Neural progenitor cell (in vitro differentiated cells): ENCODE measurements around the gene DAW1.

ENCODE experiments used
- EZH2 ChIP-seq: fragments of 200-600 bp; sonication (generic); IDR thresholded peaks from 2 replicates; pipeline ENCODE4 v1.6.1; 2017; ENCODE audit warnings: antibody characterized with exemption, mild to moderate bottlenecking, moderate library complexity
- EZH2phosphoT487 ChIP-seq: fragments of 200-600 bp; sonication (generic); IDR thresholded peaks from 2 replicates; pipeline ENCODE4 v1.6.1; 2017; ENCODE audit warnings: antibody characterized with exemption
- TF ChIP-seq, protein P1 (sequence below): fragments of 200-600 bp; sonication (generic); IDR thresholded peaks from 2 replicates; pipeline ENCODE4 v1.5.1; 2017; ENCODE audit warnings: antibody characterized with exemption, mild to moderate bottlenecking

DNA sequence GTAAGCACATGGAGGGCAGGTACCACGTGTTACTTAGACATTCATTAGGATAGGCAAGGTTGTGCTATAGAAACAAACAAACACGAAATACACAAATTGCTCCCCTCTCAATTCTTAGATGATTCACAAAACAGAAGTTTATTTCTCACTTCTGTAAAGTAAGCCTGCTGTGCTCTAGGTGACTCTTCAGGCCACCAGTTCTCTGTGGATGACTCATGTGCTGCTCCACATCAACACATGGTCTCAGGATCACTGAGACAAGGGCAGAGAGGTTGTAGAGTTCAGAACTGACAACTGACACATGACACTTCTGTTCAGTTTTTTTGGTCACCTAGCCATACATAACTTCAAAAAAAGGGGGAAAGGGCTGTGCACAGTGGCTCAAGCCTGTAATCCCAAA lies 70.6 kb downstream of the DAW1 start:
- TF ChIP-seq, protein P1, sequence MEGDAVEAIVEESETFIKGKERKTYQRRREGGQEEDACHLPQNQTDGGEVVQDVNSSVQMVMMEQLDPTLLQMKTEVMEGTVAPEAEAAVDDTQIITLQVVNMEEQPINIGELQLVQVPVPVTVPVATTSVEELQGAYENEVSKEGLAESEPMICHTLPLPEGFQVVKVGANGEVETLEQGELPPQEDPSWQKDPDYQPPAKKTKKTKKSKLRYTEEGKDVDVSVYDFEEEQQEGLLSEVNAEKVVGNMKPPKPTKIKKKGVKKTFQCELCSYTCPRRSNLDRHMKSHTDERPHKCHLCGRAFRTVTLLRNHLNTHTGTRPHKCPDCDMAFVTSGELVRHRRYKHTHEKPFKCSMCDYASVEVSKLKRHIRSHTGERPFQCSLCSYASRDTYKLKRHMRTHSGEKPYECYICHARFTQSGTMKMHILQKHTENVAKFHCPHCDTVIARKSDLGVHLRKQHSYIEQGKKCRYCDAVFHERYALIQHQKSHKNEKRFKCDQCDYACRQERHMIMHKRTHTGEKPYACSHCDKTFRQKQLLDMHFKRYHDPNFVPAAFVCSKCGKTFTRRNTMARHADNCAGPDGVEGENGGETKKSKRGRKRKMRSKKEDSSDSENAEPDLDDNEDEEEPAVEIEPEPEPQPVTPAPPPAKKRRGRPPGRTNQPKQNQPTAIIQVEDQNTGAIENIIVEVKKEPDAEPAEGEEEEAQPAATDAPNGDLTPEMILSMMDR: no peak
- no peak for TF ChIP-seq EZH2
- no peak for TF ChIP-seq EZH2phosphoT487
